Aorta (tissue), 5 donors: ENCODE results near the gene YWHAG. TPM values are rescaled to one million over a fixed set of nuclear protein-coding genes. Genes with fewer than 3 reads are reported as not detected.
A peak's percentile ranks its signal among the peaks of the same experiment; 100 is the strongest.
"Not testable (repeated sequence)": the region's sequence is repeated elsewhere in the genome, so short reads cannot be mapped to it uniquely, and the experiment has no call there.

ENCODE experiments used
- ATAC-seq: fragments of 200-7000 bp; cut with Tn5 transposase; one replicate; pipeline ENCODE4 v1.9.1; 2022; ENCODE audit warnings: moderate library complexity; ENCODE audit not compliant: low FRiP score
- DNase-seq, 2 donors: peaks; one replicate each; pipeline ENCODE4 v3.0.0-alpha.2; 2020
- H3K27ac ChIP-seq, 2 donors: one replicate each; pipeline ENCODE4 v1.5.1; 2013; ENCODE audit warnings: low read length in 2 of 2, mild to moderate bottlenecking in 2 of 2, moderate library complexity in 2 of 2, control low read depth in 1 of 2, inconsistent platforms in 1 of 2, low read depth in 1 of 2
- H3K27me3 ChIP-seq, 2 donors: one replicate each; pipeline ENCODE4 v1.6.1; 2013; ENCODE audit warnings: control low read depth in 1 of 2, low read length in 1 of 2, mild to moderate bottlenecking in 1 of 2, moderate library complexity in 1 of 2; ENCODE audit not compliant: insufficient read depth in 2 of 2, control insufficient read depth in 1 of 2
- H3K36me3 ChIP-seq, 2 donors: one replicate each; pipeline ENCODE4 v1.6.1; 2013; ENCODE audit warnings: control low read depth in 1 of 2, low read length in 1 of 2, mild to moderate bottlenecking in 1 of 2; ENCODE audit not compliant: insufficient read depth in 2 of 2, control insufficient read depth in 1 of 2
- H3K4me1 ChIP-seq, 2 donors: one replicate each; pipeline ENCODE4 v1.6.1; 2013; ENCODE audit warnings: low read length in 2 of 2, control low read depth in 1 of 2, mild to moderate bottlenecking in 1 of 2, moderate library complexity in 1 of 2; ENCODE audit not compliant: insufficient read depth in 2 of 2, control insufficient read depth in 1 of 2
- H3K4me3 ChIP-seq, 2 donors: one replicate each; pipeline ENCODE4 v1.5.1; 2013; ENCODE audit warnings: low read length in 2 of 2, control low read depth in 1 of 2, mild to moderate bottlenecking in 1 of 2
- H3K9me3 ChIP-seq: one replicate; pipeline ENCODE4 v1.6.1; 2013; ENCODE audit warnings: mild to moderate bottlenecking, low read length; ENCODE audit not compliant: control insufficient read depth
- WGBS, 2 donors: extraction: QIAGEN DNeasy Blood & Tissue Kit; methylation state at CpG; one replicate each; pipeline ENCODE4 v1.1.7; 2013; 5-methylcytosine and 5-hydroxymethylcytosine counted together
- intact Hi-C, 2 donors: fragments of 100-400 bp; cut with DNase I; formaldehyde crosslinking; loops; one replicate each; pipeline versions ENCODE4 v1.14.2 to v1.15.0; 2022
- long read RNA-seq, 2 donors: library from polyadenylated mRNA; unstranded; transcript quantifications; one replicate each; pipeline ENCODE4 v2.0.0, GENCODE V29; 2020 to 2021
- polyA plus RNA-seq, 2 donors: library from polyadenylated mRNA; stranded (reverse); fragments of 200-250 nt; gene quantifications; one replicate each; pipeline ENCODE4 v1.2.3, GENCODE V29; 2013
- total RNA-seq, 2 donors: library from RNA; stranded (reverse); fragmentation: NEBNext Ultra II Directional; extraction: Animal tissue kit (Norgen Biotek cat#: 25700); gene quantifications; one replicate each; pipeline ENCODE4 v1.2.1, GENCODE V29; 2021
- donor health status: healthy with polysubstance abuse.
- donor health status: Bipolar disorder and iron deficiency.
- donor health status: DM: no; HTN: no; CAD: no.
- donor health status: DM: no; HTN: no; CAD: no.
- donor health status: DM: yes; HTN: yes; CAD: no.

Gene YWHAG
- 100 to 1,000 TPM; 104 to 121 TPM for total RNA-seq
- 10 to 100 TPM; 40.0 to 58.2 TPM for polyA plus RNA-seq
- long read RNA-seq, donor 1, transcript YWHAG-201 (2 exons, 3,750 nt), result major isoform, 8 of 20 reads
- long read RNA-seq, donor 1, partial matches to known transcripts, result 0 of 20 reads
- long read RNA-seq, donor 1, other reads (novel, unspliced or antisense), result 12 of 20 reads
- long read RNA-seq, donor 2, partial matches to known transcripts, result 0 of 11 reads
- long read RNA-seq, donor 2, other reads (novel, unspliced or antisense), result 10 of 11 reads

- no peaks in the 10 kb centered on the region for H3K36me3 ChIP-seq
- peak within 1 kb of the TSS; percentile 79 to 81 for H3K27ac ChIP-seq
- no peaks in the 10 kb centered on the region for H3K27me3 ChIP-seq
- WGBS, 2 donors, result 0 to 1% methylated on average over 45 to 80 of the region's 80 CpGs
- intact Hi-C loops, result loop anchor here (2.0 to 5.0 kb wide), 3 partner anchors 34 to 40 kb away; no protein-coding TSS in a partner anchor
- peak; percentile 93 to 96 for DNase-seq
- H3K9me3 ChIP-seq, result no peaks in the 10 kb centered on the region
- peak within 1 kb of the TSS; percentile 92 to 93 for H3K4me3 ChIP-seq
- peak; percentile 97 for ATAC-seq
- H3K4me1 ChIP-seq, result peaks cover 0 to 2% of the 10 kb centered on the region in 2 donors
These were observed at the start of gene YWHAG for GRCh38 chr7:76358481-76359110. YWHAG (minus strand) TSS chr7:76358991; CDS start chr7:76358808, 183 bp downstream.

- Histone ChIP-seq H3K4me1 (no peaks in the 10 kb centered on the region), H3K36me3 (no peaks in the 10 kb centered on the region), H3K27ac (no peak overlapping the region), H3K27me3 (no peaks in the 10 kb centered on the region), H3K9me3 (no peaks in the 10 kb centered on the region), H3K4me3 (no peak overlapping the region)
- DNase-seq, result no peak
- intact Hi-C loops, result no loop called here
- ATAC-seq, result no peak
These were observed 49.4 kb upstream of the YWHAG start for GRCh38 chr7:76408121-76408560.

- 81 to 86% methylated on average over 4 of the region's 4 CpGs for WGBS, 2 donors
- intact Hi-C loops, result no loop called here
- no peaks in the 10 kb centered on the region for H3K27me3 ChIP-seq
- H3K4me3 ChIP-seq, result no peak overlapping the region
- H3K9me3 ChIP-seq, result no peaks in the 10 kb centered on the region
- H3K27ac ChIP-seq, result no peak overlapping the region
- no peaks in the 10 kb centered on the region for H3K36me3 ChIP-seq
- DNase-seq (no peak), ATAC-seq (no peak)
- H3K4me1 ChIP-seq, result no peaks in the 10 kb centered on the region
These were observed 48.9 kb upstream of the YWHAG start for GRCh38 chr7:76407718-76408117.

- no peak for DNase-seq
- H3K4me3 ChIP-seq, result no peak overlapping the region
- no peak overlapping the region for H3K27ac ChIP-seq
- intact Hi-C loops, result no loop called here
- 89 to 90% methylated on average over 9 of the region's 9 CpGs for WGBS, 2 donors
- H3K27me3 ChIP-seq, result no peaks in the 10 kb centered on the region
- H3K9me3 ChIP-seq, result no peaks in the 10 kb centered on the region
- no peaks in the 10 kb centered on the region for H3K36me3 ChIP-seq
- H3K4me1 ChIP-seq, result no peaks in the 10 kb centered on the region
- no peak for ATAC-seq
These were observed 46.9 kb upstream of the YWHAG start for GRCh38 chr7:76405738-76406137.

DNA sequence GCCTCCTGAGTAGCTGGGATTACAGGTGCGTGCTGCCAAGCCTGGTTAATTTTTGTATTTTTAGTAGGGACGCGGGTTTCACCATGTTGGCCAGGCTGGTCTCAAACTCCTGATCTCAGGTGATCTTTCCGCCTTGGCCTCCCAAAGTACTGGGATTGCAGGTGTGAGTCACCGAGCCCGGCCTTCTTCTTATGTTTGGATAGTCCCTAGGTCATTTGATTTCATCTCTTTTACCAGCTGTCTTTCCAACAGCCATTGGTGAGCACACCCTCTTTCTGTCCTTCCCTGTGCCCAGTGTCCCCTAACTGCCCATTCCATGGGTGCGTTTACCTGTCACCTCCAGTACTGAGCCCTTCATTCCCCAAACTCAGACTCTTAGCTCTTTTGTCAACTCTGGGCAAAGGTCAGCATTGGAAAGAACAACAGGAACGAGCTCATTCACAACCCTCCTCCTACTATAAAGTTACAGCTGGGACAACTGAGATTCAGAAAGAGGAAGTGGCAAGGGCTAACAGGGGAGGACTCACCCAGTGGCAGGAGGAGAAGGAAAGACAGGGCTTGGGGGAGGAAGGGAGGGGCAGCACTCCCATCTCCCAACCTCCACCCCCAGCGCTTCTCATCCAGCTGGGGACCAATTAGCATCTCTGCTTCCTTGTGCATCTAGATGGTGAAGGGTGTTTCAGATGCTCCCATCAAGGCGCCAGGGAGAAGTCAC lies 45.1 kb upstream of the YWHAG start:
- Histone ChIP-seq H3K4me3 (no peak overlapping the region), H3K36me3 (no peaks in the 10 kb centered on the region), H3K9me3 (no peaks in the 10 kb centered on the region), H3K27ac (no peak overlapping the region), H3K4me1 (no peaks in the 10 kb centered on the region), H3K27me3 (no peaks in the 10 kb centered on the region)
- intact Hi-C loops, result no loop called here
- DNase-seq, result no peak
- ATAC-seq, result no peak
- WGBS, 2 donors, result 86 to 90% methylated on average over 10 of the region's 10 CpGs

DNA sequence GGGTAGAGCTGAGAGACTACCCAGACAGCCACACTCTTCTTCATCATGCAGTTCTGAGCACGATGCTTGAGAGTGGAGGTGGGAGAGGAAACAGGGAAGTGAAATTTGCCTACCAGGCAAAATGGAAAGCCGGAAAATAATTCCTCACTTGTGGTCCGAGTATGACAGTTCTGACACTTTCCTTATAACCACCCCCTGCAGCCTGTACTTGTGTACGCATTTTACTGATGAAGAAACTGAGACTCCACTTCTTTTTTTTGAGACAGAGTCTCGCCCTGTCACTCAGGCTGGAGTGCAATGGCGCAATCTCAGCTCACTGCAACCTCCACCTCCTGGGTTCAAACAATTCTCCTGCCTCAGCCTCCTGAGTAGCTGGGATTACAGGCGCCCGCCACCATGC lies 44.3 kb upstream of the YWHAG start:
- H3K9me3 ChIP-seq, H3K36me3 ChIP-seq, H3K4me3 ChIP-seq, intact Hi-C loops, H3K27ac ChIP-seq, DNase-seq, H3K27me3 ChIP-seq, H3K4me1 ChIP-seq, ATAC-seq: not testable (repeated sequence)
- WGBS, 2 donors, result 77 to 79% methylated on average over 8 of the region's 8 CpGs

GRCh38 chr7:76400248-76400647 lies 41.5 kb upstream of the YWHAG start:
- no peak overlapping the region for H3K4me3 ChIP-seq
- intact Hi-C loops, result no loop called here
- no peaks in the 10 kb centered on the region for H3K9me3 ChIP-seq
- no peak for ATAC-seq
- H3K27ac ChIP-seq, result no peak overlapping the region
- 89 to 93% methylated on average over 23 of the region's 23 CpGs for WGBS, 2 donors
- H3K4me1 ChIP-seq, result no peaks in the 10 kb centered on the region
- H3K27me3 ChIP-seq, result no peaks in the 10 kb centered on the region
- no peaks in the 10 kb centered on the region for H3K36me3 ChIP-seq
- DNase-seq, result no peak

- Histone ChIP-seq H3K4me1 (no peaks in the 10 kb centered on the region), H3K27ac (no peak overlapping the region), H3K36me3 (no peaks in the 10 kb centered on the region), H3K4me3 (no peak overlapping the region), H3K9me3 (no peaks in the 10 kb centered on the region), H3K27me3 (no peaks in the 10 kb centered on the region)
- ATAC-seq (peak; percentile 74), DNase-seq (peak; percentile 85 to 94)
- WGBS, 2 donors, result 15 to 16% methylated on average over 37 to 45 of the region's 45 CpGs
- intact Hi-C loops, result no loop called here
These were observed 38.8 kb upstream of the YWHAG start for GRCh38 chr7:76397409-76398183.
